HL-60/S4 treated with phorbol 12-myristate 13-acetate at 8.2 ng/mL for 4 days and 3 days (cell line): ENCODE measurements around the gene RRAGB.
"Not testable (repeated sequence)": the region's sequence is repeated elsewhere in the genome, so short reads cannot be mapped to it uniquely, and the experiment has no call there.

Experiments used
- in situ Hi-C: fragments of 300-500 bp; cut with MboI; formaldehyde crosslinking; loops from 2 replicates; pipeline ENCODE4 v1.15.0; 2022; ENCODE audit warnings: low sequenced_read_pairs

The RRAGB gene

GRCh38 chrX:55759478-55759877, 41.9 kb downstream of the RRAGB start:
- in situ Hi-C loops = no loop called here

- in situ Hi-C loops = no loop called here
Measured at GRCh38 chrX:55767100-55767499, 49.6 kb downstream of the RRAGB start.

GRCh38 chrX:55774419-55774818, 56.9 kb downstream of the RRAGB start:
- in situ Hi-C loops = not testable (repeated sequence)

GRCh38 chrX:55777596-55777995, 60.0 kb downstream of the RRAGB start:
- in situ Hi-C loops = no loop called here

GRCh38 chrX:55778322-55778721, 60.8 kb downstream of the RRAGB start:
- in situ Hi-C loops = no loop called here

GRCh38 chrX:55783723-55784122, 66.2 kb downstream of the RRAGB start:
- in situ Hi-C loops = no loop called here

- in situ Hi-C loops = no loop called here
Measured at GRCh38 chrX:55787063-55787462, 69.5 kb downstream of the RRAGB start.

- in situ Hi-C loops = no loop called here
Measured at GRCh38 chrX:55787727-55788126, 70.2 kb downstream of the RRAGB start.

- in situ Hi-C loops = no loop called here
Measured at GRCh38 chrX:55794405-55794804, 76.9 kb downstream of the RRAGB start.

GRCh38 chrX:55796496-55796895, 78.9 kb downstream of the RRAGB start:
- in situ Hi-C loops = no loop called here

- in situ Hi-C loops = no loop called here
Measured at GRCh38 chrX:55801811-55802210, 84.3 kb downstream of the RRAGB start.
